Right cardiac atrium (tissue), 5 donors: Measurements from ENCODE around the gene DCP1A. TPM values are rescaled to one million over a fixed set of nuclear protein-coding genes. Genes with fewer than 3 reads are reported as not detected.
"Not testable (repeated sequence)": the region's sequence is repeated elsewhere in the genome, so short reads cannot be mapped to it uniquely, and the experiment has no call there.

Experiments used
- ATAC-seq, 2 donors: fragments of 200-7000 bp; cut with Tn5 transposase; one replicate each; pipeline versions ENCODE4 v1.8.0 to v1.9.1; 2020; ENCODE audit warnings: moderate library complexity in 2 of 2, mild to moderate bottlenecking in 1 of 2
- DNase-seq, 3 donors: peaks; one replicate each; pipeline ENCODE4 v3.0.0-alpha.2; 2020
- H3K27ac ChIP-seq: one replicate; pipeline ENCODE4 v1.5.1; 2013; ENCODE audit warnings: mild to moderate bottlenecking, low read length, control low read depth, moderate library complexity
- H3K27me3 ChIP-seq: one replicate; pipeline ENCODE4 v1.6.1; 2013; ENCODE audit not compliant: control insufficient read depth, insufficient read depth
- H3K4me1 ChIP-seq: one replicate; pipeline ENCODE4 v1.6.1; 2013; ENCODE audit warnings: low read length; ENCODE audit not compliant: control insufficient read depth, insufficient read depth
- H3K4me3 ChIP-seq: one replicate; pipeline ENCODE4 v1.5.1; 2013; ENCODE audit warnings: low read length, control low read depth
- H3K9me3 ChIP-seq: one replicate; pipeline ENCODE4 v1.6.1; 2013; ENCODE audit warnings: low read length; ENCODE audit not compliant: control insufficient read depth
- WGBS: extraction: QIAGEN DNeasy Blood & Tissue Kit; methylation state at CpG from one replicate; pipeline ENCODE4 v1.1.7; 2013; 5-methylcytosine and 5-hydroxymethylcytosine counted together
- intact Hi-C, 4 donors: fragments of 100-400 bp; cut with DNase I; formaldehyde crosslinking; loops; one replicate each; pipeline versions ENCODE4 v1.11.0 to v1.14.0; 2022 to 2023
- polyA plus RNA-seq: library from polyadenylated mRNA; stranded (reverse); fragments of 200-250 nt; gene quantifications from one replicate; pipeline ENCODE4 v1.2.3, GENCODE V29; 2013
- total RNA-seq, 4 donors: library from RNA; stranded (reverse); fragmentation: NEBNext Ultra II Directional; extraction: Animal tissue kit (Norgen Biotek cat#: 25700); gene quantifications; one replicate each; pipeline ENCODE4 v1.2.1, GENCODE V29; 2021
- donor health status: healthy with polysubstance abuse.
- donor health status: DM: no; HTN: yes; CAD: no.
- donor health status: DM: no; HTN: no; CAD: no.
- donor health status: DM: no; HTN: yes; CAD: no; lungs with severe emphysema.
- donor health status: DM: yes; HTN: yes; CAD: no.

Gene DCP1A
- total and polyA plus RNA-seq, 5 donors: 6.0 to 28.7 (median 21.8) TPM

GRCh38 chr3:53357458-53357857, 10.1 kb upstream of the DCP1A start:
- ATAC-seq: no peak
- no peak for DNase-seq
- intact Hi-C loops: no loop called here
- WGBS: 46% methylated on average over 1 of the region's 1 CpG
- no peaks in the 10 kb centered on the region for H3K27me3 ChIP-seq
- H3K27ac ChIP-seq: no peak overlapping the region
- H3K9me3 ChIP-seq: no peaks in the 10 kb centered on the region
- H3K4me1 ChIP-seq: no peaks in the 10 kb centered on the region
- no peak overlapping the region for H3K4me3 ChIP-seq

GRCh38 chr3:53354945-53355498, 7.7 kb upstream of the DCP1A start:
- Histone ChIP-seq H3K4me3 (no peak overlapping the region), H3K27ac (no peak overlapping the region), H3K27me3 (no peaks in the 10 kb centered on the region), H3K9me3 (no peaks in the 10 kb centered on the region), H3K4me1 (no peaks in the 10 kb centered on the region)
- ATAC-seq (no peak), DNase-seq (no peak)
- WGBS: 66% methylated on average over 2 of the region's 2 CpGs
- intact Hi-C loops: no loop called here

- Histone ChIP-seq H3K9me3 (no peaks in the 10 kb centered on the region), H3K27ac (no peak overlapping the region), H3K27me3 (no peaks in the 10 kb centered on the region), H3K4me1 (no peaks in the 10 kb centered on the region), H3K4me3 (no peak overlapping the region)
- ATAC-seq (no peak), DNase-seq (no peak)
- 65% methylated on average over 2 of the region's 2 CpGs for WGBS
- intact Hi-C loops: no loop called here
These were observed 5.9 kb upstream of the DCP1A start for GRCh38 chr3:53353202-53353601.

- Histone ChIP-seq H3K27me3 (no peaks in the 10 kb centered on the region), H3K27ac (no peak overlapping the region), H3K4me1 (no peaks in the 10 kb centered on the region), H3K4me3 (no peak overlapping the region), H3K9me3 (no peaks in the 10 kb centered on the region)
- ATAC-seq: no peak
- WGBS: 18% methylated on average over 3 of the region's 3 CpGs
- DNase-seq: no peak
- intact Hi-C loops: no loop called here
These were observed 3.3 kb upstream of the DCP1A start for GRCh38 chr3:53350652-53351051.

- Histone ChIP-seq H3K4me3 (peak overlapping the region; percentile 67), H3K27ac (peak overlapping the region; percentile 95)
- peak in 2 of 3 donors; percentile 43 to 49 for DNase-seq
- ATAC-seq, H3K4me1 ChIP-seq, H3K9me3 ChIP-seq, intact Hi-C loops, H3K27me3 ChIP-seq: not testable (repeated sequence)
- 82% methylated on average over 19 of the region's 19 CpGs for WGBS
These were observed 775 bp upstream of the DCP1A start for GRCh38 chr3:53348118-53348517.

GRCh38 chr3:53346922-53347260, 452 bp downstream of the DCP1A start:
- Histone ChIP-seq H3K27ac (peak overlapping the region; percentile 95), H3K4me3 (peak overlapping the region; percentile 94), H3K9me3 (no peaks in the 10 kb centered on the region), H3K27me3 (no peaks in the 10 kb centered on the region), H3K4me1 (no peaks in the 10 kb centered on the region)
- ATAC-seq: no peak
- DNase-seq: no peak
- WGBS: under 1% methylated on average over 11 of the region's 11 CpGs
- intact Hi-C loops: no loop called here

GRCh38 chr3:53346514-53346913, 829 bp downstream of the DCP1A start:
- DNase-seq: no peak
- intact Hi-C loops: no loop called here
- Histone ChIP-seq H3K27ac (peak overlapping the region; percentile 63), H3K9me3 (no peaks in the 10 kb centered on the region), H3K4me3 (peak overlapping the region; percentile 94), H3K27me3 (no peaks in the 10 kb centered on the region), H3K4me1 (no peaks in the 10 kb centered on the region)
- no peak for ATAC-seq
- under 1% methylated on average over 9 of the region's 9 CpGs for WGBS

- Histone ChIP-seq H3K9me3 (no peaks in the 10 kb centered on the region), H3K27me3 (no peaks in the 10 kb centered on the region), H3K27ac (no peak overlapping the region), H3K4me1 (no peaks in the 10 kb centered on the region), H3K4me3 (no peak overlapping the region)
- peak; percentile 27 to 76 for ATAC-seq
- 23% methylated on average over 3 of the region's 3 CpGs for WGBS
- no peak for DNase-seq
- intact Hi-C loops: no loop called here
These were observed 5.0 kb downstream of the DCP1A start for GRCh38 chr3:53342353-53342752.

GRCh38 chr3:53337167-53337940, 10.0 kb downstream of the DCP1A start:
- no peaks in the 10 kb centered on the region for H3K9me3 ChIP-seq
- DNase-seq (no peak), ATAC-seq (peak in 1 of 2 donors; percentile 24)
- no peak overlapping the region for H3K4me3 ChIP-seq
- H3K27ac ChIP-seq: no peak overlapping the region
- WGBS: 87% methylated on average over 2 of the region's 2 CpGs
- H3K4me1 ChIP-seq: peaks cover 2% of the 10 kb centered on the region
- no peaks in the 10 kb centered on the region for H3K27me3 ChIP-seq
- intact Hi-C loops: no loop called here

- DNase-seq (no peak), ATAC-seq (no peak)
- Histone ChIP-seq H3K4me1 (peaks cover 2% of the 10 kb centered on the region), H3K27ac (no peak overlapping the region), H3K9me3 (no peaks in the 10 kb centered on the region), H3K27me3 (no peaks in the 10 kb centered on the region), H3K4me3 (no peak overlapping the region)
- intact Hi-C loops: no loop called here
- 92% methylated on average over 6 of the region's 6 CpGs for WGBS
These were observed 12.6 kb downstream of the DCP1A start for GRCh38 chr3:53334742-53335141.

GRCh38 chr3:53331871-53332270, 15.5 kb downstream of the DCP1A start:
- Histone ChIP-seq H3K27me3 (no peaks in the 10 kb centered on the region), H3K4me1 (peaks cover 1% of the 10 kb centered on the region), H3K4me3 (no peak overlapping the region), H3K27ac (no peak overlapping the region), H3K9me3 (no peaks in the 10 kb centered on the region)
- ATAC-seq: no peak
- no peak for DNase-seq
- intact Hi-C loops: no loop called here
- 94% methylated on average over 1 of the region's 1 CpG for WGBS
